B cell (primary cell): ENCODE results near the gene JMJD1C. TPM values are rescaled to one million over a fixed set of nuclear protein-coding genes. Genes with fewer than 3 reads are reported as not detected.

Source experiments
- ATAC-seq: fragments of 200-7000 bp; cut with Tn5 transposase; one replicate; pipeline ENCODE4 v1.10.0; 2021; ENCODE audit warnings: low read depth, mild to moderate bottlenecking, moderate number of reproducible peaks, moderate library complexity
- CTCF ChIA-PET: fragments of 350-600 bp; sonication (Branson Sonifier 250); formaldehyde crosslinking; loops from one replicate; lab custom pipeline; 2021; ENCODE audit warnings: antibody characterized with exemption, inconsistent platforms; lab: Charles Lee
- POLR2A ChIA-PET: fragments of 350-600 bp; sonication (Branson Sonifier 250); formaldehyde crosslinking; loops from one replicate; lab custom pipeline; 2021; ENCODE audit warnings: antibody characterized with exemption; lab: Charles Lee
- DNase-seq: peaks from one replicate; pipeline ENCODE4 v3.0.0; 2013
- H2AFZ ChIP-seq: 2 replicates; pipeline ENCODE4 v1.6.1; 2012; ENCODE audit warnings: mild to moderate bottlenecking, low read depth, low read length; ENCODE audit not compliant: insufficient read depth, poor library complexity, severe bottlenecking
- H3K27ac ChIP-seq, 2 donors: 1 replicate in 1 of 2; 2 replicates in 1 of 2; pipeline ENCODE4 v1.5.1; 2012 to 2013; ENCODE audit warnings: low read length in 2 of 2, mild to moderate bottlenecking in 2 of 2, moderate library complexity in 1 of 2
- H3K27me3 ChIP-seq, 4 experiments: fragments of 200-600 bp in 1 of 4; sonication (generic) in 1 of 4; replicated peaks in 1 of 4; 1 replicate in 2 of 4; 2 replicates in 2 of 4; pipeline versions ENCODE4 v1.6.1 to v1.7.0; 2013 to 2016; ENCODE audit warnings: low read length in 3 of 4, mild to moderate bottlenecking in 2 of 4, mixed read lengths in 1 of 4, moderate library complexity in 1 of 4; ENCODE audit not compliant: insufficient read depth in 4 of 4, control insufficient read depth in 3 of 4; ENCODE audit errors: control extremely low read depth in 1 of 4
- H3K36me3 ChIP-seq, 2 experiments: replicated peaks in 1 of 2; 1 replicate in 1 of 2; 2 replicates in 1 of 2; pipeline versions ENCODE4 v1.6.1 to v1.7.1; 2013; ENCODE audit warnings: low read length in 1 of 2; ENCODE audit not compliant: insufficient read depth in 2 of 2, control insufficient read depth in 1 of 2; ENCODE audit errors: control extremely low read depth in 1 of 2, extremely low read depth in 1 of 2
- H3K4me1 ChIP-seq, 2 donors: fragments of 200-600 bp in 1 of 2; sonication (generic) in 1 of 2; 1 replicate in 1 of 2; 2 replicates in 1 of 2; pipeline versions ENCODE4 v1.5.1 to v1.6.1; 2013 to 2017; ENCODE audit warnings: low read length in 2 of 2; ENCODE audit not compliant: control insufficient read depth in 2 of 2, insufficient read depth in 2 of 2
- H3K4me2 ChIP-seq: replicated peaks from 2 replicates; pipeline ENCODE3; 2012; ENCODE audit warnings: mild to moderate bottlenecking, low read depth, low read length; ENCODE audit not compliant: poor library complexity, severe bottlenecking
- H3K4me3 ChIP-seq, 5 experiments: fragments of 200-600 bp in 1 of 5; sonication (generic) in 1 of 5; 1 replicate in 3 of 5; 2 replicates in 2 of 5; pipeline versions ENCODE4 v1.5.1 to v1.7.0; 2011 to 2016; ENCODE audit warnings: low read length in 4 of 5, mild to moderate bottlenecking in 4 of 5, low read depth in 2 of 5, control low read depth in 1 of 5, moderate library complexity in 1 of 5; ENCODE audit not compliant: insufficient read depth in 1 of 5; ENCODE audit errors: control extremely low read depth in 1 of 5, extremely low read depth in 1 of 5
- H3K79me2 ChIP-seq: fragments of 200-600 bp; sonication (generic); one replicate; pipeline ENCODE4 v1.6.0; 2016; ENCODE audit warnings: low read length; ENCODE audit not compliant: control insufficient read depth, insufficient read depth
- H3K9ac ChIP-seq: fragments of 200-600 bp; sonication (generic); 2 replicates; pipeline ENCODE4 v1.6.1; 2017; ENCODE audit warnings: mild to moderate bottlenecking, low read length, moderate library complexity
- H3K9me3 ChIP-seq, 3 donors: one replicate each; pipeline versions ENCODE4 v1.6.1 to v1.7.1; 2013; ENCODE audit warnings: low read length in 2 of 3; ENCODE audit not compliant: control insufficient read depth in 2 of 3, insufficient read depth in 1 of 3; ENCODE audit errors: control extremely low read depth in 1 of 3
- H4K20me1 ChIP-seq: 2 replicates; pipeline ENCODE4 v1.6.0; 2012; ENCODE audit warnings: mild to moderate bottlenecking, low read length; ENCODE audit not compliant: insufficient read depth, control insufficient read depth, poor library complexity, severe bottlenecking
- H3K27ac Mint-ChIP-seq: one replicate; pipeline ENCODE4 v1.8.0; 2021; ENCODE audit warnings: mixed read lengths
- H3K27me3 Mint-ChIP-seq: one replicate; pipeline ENCODE4 v1.8.0; 2021; ENCODE audit warnings: mixed read lengths
- H3K4me1 Mint-ChIP-seq: one replicate; pipeline ENCODE4 v1.8.0; 2021; ENCODE audit warnings: mixed read lengths
- H3K4me3 Mint-ChIP-seq: one replicate; pipeline ENCODE4 v1.8.0; 2021; ENCODE audit warnings: mixed read lengths
- H3K9me3 Mint-ChIP-seq: one replicate; pipeline ENCODE4 v1.8.0; 2022; ENCODE audit warnings: mixed read lengths; ENCODE audit not compliant: insufficient read depth
- CTCF ChIP-seq: fragments of 200-600 bp; IDR thresholded peaks from one replicate; pipeline ENCODE4 v1.8.0; 2022; ENCODE audit warnings: antibody characterized with exemption, mild to moderate bottlenecking
- EZH2 ChIP-seq: IDR thresholded peaks from 2 replicates; pipeline ENCODE4 v1.6.1; 2012; ENCODE audit warnings: borderline replicate concordance, low read depth, mild to moderate bottlenecking, moderate library complexity, low read length; ENCODE audit not compliant: insufficient read depth, poor library complexity, severe bottlenecking
- WGBS: methylation state at CpG from one replicate; pipeline ENCODE4 v1.1.5; 2013; ENCODE audit warnings: missing lambda C conversion rate; ENCODE audit not compliant: insufficient coverage; 5-methylcytosine and 5-hydroxymethylcytosine counted together
- intact Hi-C: fragments of 100-400 bp; cut with micrococcal nuclease; formaldehyde crosslinking; loops from one replicate; pipeline ENCODE4 v1.10.0; 2022
- polyA plus RNA-seq: library from polyadenylated mRNA; depleted of rRNA; stranded (reverse); fragments of >200 nt; gene quantifications from 2 replicates; pipeline ENCODE4 v1.2.3, GENCODE V29; 2012
- total RNA-seq, 2 donors: library from RNA; stranded (reverse); fragments of 120-200 nt in 1 of 2; gene quantifications; 1 replicate in 1 of 2; 2 replicates in 1 of 2; pipeline versions ENCODE4 v1.2.3 to v1.2.4, GENCODE V29; 2013 to 2022

JMJD1C gene
- total and polyA plus RNA-seq, 2 donors (not counting 1 experiment from before 2014, with no cell fraction given): 81.8 to 235 TPM

GRCh38 chr10:63466144-63466935 is 563 bp upstream of the JMJD1C start:
- Histone ChIP-seq H3K79me2 (peaks cover 53% of the 10 kb centered on the region), H3K4me3 (peak overlapping the region; percentile 65 to 97 (median 92)), H2AFZ (peak overlapping the region; percentile 96), H3K4me2 (peak overlapping the region; percentile 90), H3K27ac (peak overlapping the region; percentile 50 to 75), H3K36me3 (no peaks in the 10 kb centered on the region), H3K27me3 (no peaks in the 10 kb centered on the region), H3K9me3 (no peaks in the 10 kb centered on the region), H4K20me1 (peaks cover 14% of the 10 kb centered on the region), H3K9ac (peak overlapping the region; percentile 95), H3K4me1 (peaks cover 13% of the 10 kb centered on the region in 2 donors)
- ATAC-seq (peak; percentile 25), DNase-seq (no peak)
- TF ChIP-seq EZH2 (no peak), CTCF (no peak)
- intact Hi-C loops: loop anchor here (5.0 to 10.0 kb wide), 2 partner anchors 199 to 248 kb away; no protein-coding TSS in a partner anchor
- Mint-ChIP-seq H3K27ac (peak overlapping the region; percentile 95), H3K9me3 (no peaks in the 10 kb centered on the region), H3K4me1 (peaks cover 21% of the 10 kb centered on the region), H3K27me3 (no peaks in the 10 kb centered on the region), H3K4me3 (peak overlapping the region; percentile 98)
- ChIA-PET POLR2A (interaction anchor here (1.6 to 1.7 kb wide), 2 partner anchors 55 to 197 kb away, joined by 3 read pairs; partner anchors contain the start of gene REEP3), CTCF (interaction anchor here (1.0 to 2.3 kb wide), 8 partner anchors 13 to 299 kb away, joined by 3 to 12 read pairs (median 4); no protein-coding TSS in a partner anchor)
- under 1% methylated on average over 16 of the region's 27 CpGs for WGBS
